ENCODE results near the gene PWWP3B.
"Not testable (repeated sequence)": the region's sequence is repeated elsewhere in the genome, so short reads cannot be mapped to it uniquely, and the experiment has no call there.

The PWWP3B gene

DNA sequence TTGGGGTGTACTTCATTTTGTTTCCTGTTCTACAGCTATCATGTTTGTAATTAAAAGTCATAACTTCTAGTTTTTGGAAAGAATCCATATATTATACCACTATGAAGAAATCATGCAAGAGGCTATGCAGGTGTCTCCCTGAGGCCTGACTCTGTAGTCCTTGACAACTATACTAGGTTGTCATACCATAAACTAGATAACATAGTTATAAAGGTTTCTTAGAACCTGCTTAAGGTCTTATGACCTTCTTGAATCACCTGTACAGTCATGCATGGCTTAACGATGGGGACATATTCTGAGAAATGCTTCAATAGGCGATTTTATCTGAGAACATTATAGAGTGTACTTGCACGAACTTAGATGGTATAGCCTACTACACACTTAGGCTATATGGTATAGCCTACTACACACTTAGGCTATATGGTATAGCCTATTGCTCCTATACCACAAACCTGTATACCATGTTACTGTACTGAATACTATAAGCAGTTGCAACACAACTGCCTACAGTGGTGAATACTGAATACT lies 3.3 kb downstream of the PWWP3B start:
- TF ChIP-seq, protein P1, sequence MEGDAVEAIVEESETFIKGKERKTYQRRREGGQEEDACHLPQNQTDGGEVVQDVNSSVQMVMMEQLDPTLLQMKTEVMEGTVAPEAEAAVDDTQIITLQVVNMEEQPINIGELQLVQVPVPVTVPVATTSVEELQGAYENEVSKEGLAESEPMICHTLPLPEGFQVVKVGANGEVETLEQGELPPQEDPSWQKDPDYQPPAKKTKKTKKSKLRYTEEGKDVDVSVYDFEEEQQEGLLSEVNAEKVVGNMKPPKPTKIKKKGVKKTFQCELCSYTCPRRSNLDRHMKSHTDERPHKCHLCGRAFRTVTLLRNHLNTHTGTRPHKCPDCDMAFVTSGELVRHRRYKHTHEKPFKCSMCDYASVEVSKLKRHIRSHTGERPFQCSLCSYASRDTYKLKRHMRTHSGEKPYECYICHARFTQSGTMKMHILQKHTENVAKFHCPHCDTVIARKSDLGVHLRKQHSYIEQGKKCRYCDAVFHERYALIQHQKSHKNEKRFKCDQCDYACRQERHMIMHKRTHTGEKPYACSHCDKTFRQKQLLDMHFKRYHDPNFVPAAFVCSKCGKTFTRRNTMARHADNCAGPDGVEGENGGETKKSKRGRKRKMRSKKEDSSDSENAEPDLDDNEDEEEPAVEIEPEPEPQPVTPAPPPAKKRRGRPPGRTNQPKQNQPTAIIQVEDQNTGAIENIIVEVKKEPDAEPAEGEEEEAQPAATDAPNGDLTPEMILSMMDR (IDR thresholded peaks at IDR 0.05; ENCODE audit: insufficient read depth, low read depth, low read length, missing control alignments), result no peak
- DNase-seq (ENCODE audit: low read depth), result peak; percentile 0
- H3K4me3 ChIP-seq (ENCODE audit: low read length), result no peak overlapping the region

- TF ChIP-seq, protein P1 (IDR thresholded peaks at IDR 0.05; ENCODE audit: insufficient read depth, low read depth, low read length, missing control alignments), result no peak
- peak; percentile 17 for DNase-seq (ENCODE audit: low read depth)
- H3K4me3 ChIP-seq (ENCODE audit: low read length), result peak overlapping the region; percentile 20
Measured at GRCh38 chrX:106177106-106177981, 9.2 kb downstream of the PWWP3B start.

DNA sequence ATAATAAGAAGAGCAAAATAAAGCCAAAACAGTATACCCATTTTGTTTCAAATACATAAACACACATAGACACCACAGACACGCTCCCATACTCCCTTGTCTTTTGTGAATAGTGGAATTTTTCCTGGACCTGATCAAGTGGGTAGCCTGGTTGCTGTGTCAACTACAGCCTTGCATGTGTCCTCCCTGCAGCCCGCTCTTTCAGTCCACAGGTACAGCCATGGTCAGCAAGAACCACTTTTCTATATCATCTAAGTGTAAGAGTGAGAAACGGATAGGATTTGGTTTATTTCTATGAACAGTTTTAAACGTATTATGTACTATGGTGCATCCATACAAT lies 9.8 kb downstream of the PWWP3B start:
- TF ChIP-seq, protein P1 (IDR thresholded peaks at IDR 0.05; ENCODE audit: insufficient read depth, low read depth, low read length, missing control alignments), result no peak
- no peak for DNase-seq (ENCODE audit: low read depth)
- no peak overlapping the region for H3K4me3 ChIP-seq (ENCODE audit: low read length)

- TF ChIP-seq, protein P1 (IDR thresholded peaks at IDR 0.05; ENCODE audit: insufficient read depth, low read depth, low read length, missing control alignments), result peak; percentile 6
- H3K4me3 ChIP-seq (ENCODE audit: low read length), result no peak overlapping the region
- DNase-seq (ENCODE audit: low read depth), result no peak
Measured at GRCh38 chrX:106178826-106179225, 10.7 kb downstream of the PWWP3B start.

GRCh38 chrX:106183685-106184084 lies 15.6 kb downstream of the PWWP3B start:
- H3K4me3 ChIP-seq (ENCODE audit: low read length); DNase-seq (ENCODE audit: low read depth): not testable (repeated sequence)

GRCh38 chrX:106201502-106202178 lies 33.5 kb downstream of the PWWP3B start:
- TF ChIP-seq, protein P1 (IDR thresholded peaks at IDR 0.05; ENCODE audit: insufficient read depth, low read depth, low read length, missing control alignments), result no peak
- no peak for DNase-seq (ENCODE audit: low read depth)

GRCh38 chrX:106203315-106203714 lies 35.2 kb downstream of the PWWP3B start:
- TF ChIP-seq, protein P1 (IDR thresholded peaks at IDR 0.05; ENCODE audit: insufficient read depth, low read depth, low read length, missing control alignments), result peak; percentile 25
- no peak overlapping the region for H3K4me3 ChIP-seq (ENCODE audit: low read length)

More at GRCh38 chrX:106201502-106202178, 33.5 kb downstream of the PWWP3B start:
- H3K4me3 ChIP-seq (ENCODE audit: low read length), result no peak overlapping the region

More at GRCh38 chrX:106203315-106203714, 35.2 kb downstream of the PWWP3B start:
- peak; percentile 30 for DNase-seq (ENCODE audit: low read depth)
